ENCODE data around the gene USP33.
A peak's percentile ranks its signal among the peaks of the same experiment; 100 is the strongest.

Gene USP33

DNA sequence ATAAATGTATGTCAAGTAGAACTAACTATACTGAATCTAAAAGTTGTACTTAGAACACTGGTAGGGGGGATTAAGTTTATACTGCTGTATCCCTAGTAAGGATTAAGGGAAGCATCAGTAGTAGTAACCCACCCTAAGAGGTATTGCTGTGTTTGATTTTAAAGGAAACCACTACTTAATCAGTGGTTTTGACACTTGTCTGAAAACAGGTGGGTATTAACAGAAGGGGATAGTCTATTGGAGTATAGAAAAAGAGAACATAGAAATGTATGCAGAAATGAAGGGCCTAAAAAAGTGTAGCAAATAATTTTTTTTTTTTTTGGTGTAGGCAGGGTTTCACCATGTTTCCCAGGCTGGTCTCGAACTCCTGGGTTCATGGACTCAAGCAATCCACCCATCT, 22.0 kb upstream of the USP33 start:
- Histone ChIP-seq H3K9ac (no peak overlapping the region), H4K20me1 (ENCODE audit: insufficient read depth) (no peaks in the 10 kb centered on the region), H3K27me3 (ENCODE audit: insufficient read depth, low read depth) (no peaks in the 10 kb centered on the region), H3K27ac (no peak overlapping the region), H3K4me2 (no peak overlapping the region; the same call in 1 of the 2 replicates), H2AFZ (ENCODE audit: low read depth) (no peak overlapping the region), H3K79me2 (ENCODE audit: insufficient read depth, low read depth) (peaks cover 15% of the 10 kb centered on the region; the same call in 1 of the 2 replicates), H3K4me3 (IDR thresholded peaks at IDR 0.05; ENCODE audit: insufficient read depth, low read depth, low read length) (no peak overlapping the region), H3K36me3 (ENCODE audit: insufficient read depth) (no peaks in the 10 kb centered on the region), H3K4me1 (ENCODE audit: low read depth, poor library complexity, severe bottlenecking) (peaks cover 17% of the 10 kb centered on the region)
- TF ChIP-seq, protein P1, sequence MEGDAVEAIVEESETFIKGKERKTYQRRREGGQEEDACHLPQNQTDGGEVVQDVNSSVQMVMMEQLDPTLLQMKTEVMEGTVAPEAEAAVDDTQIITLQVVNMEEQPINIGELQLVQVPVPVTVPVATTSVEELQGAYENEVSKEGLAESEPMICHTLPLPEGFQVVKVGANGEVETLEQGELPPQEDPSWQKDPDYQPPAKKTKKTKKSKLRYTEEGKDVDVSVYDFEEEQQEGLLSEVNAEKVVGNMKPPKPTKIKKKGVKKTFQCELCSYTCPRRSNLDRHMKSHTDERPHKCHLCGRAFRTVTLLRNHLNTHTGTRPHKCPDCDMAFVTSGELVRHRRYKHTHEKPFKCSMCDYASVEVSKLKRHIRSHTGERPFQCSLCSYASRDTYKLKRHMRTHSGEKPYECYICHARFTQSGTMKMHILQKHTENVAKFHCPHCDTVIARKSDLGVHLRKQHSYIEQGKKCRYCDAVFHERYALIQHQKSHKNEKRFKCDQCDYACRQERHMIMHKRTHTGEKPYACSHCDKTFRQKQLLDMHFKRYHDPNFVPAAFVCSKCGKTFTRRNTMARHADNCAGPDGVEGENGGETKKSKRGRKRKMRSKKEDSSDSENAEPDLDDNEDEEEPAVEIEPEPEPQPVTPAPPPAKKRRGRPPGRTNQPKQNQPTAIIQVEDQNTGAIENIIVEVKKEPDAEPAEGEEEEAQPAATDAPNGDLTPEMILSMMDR (conservative IDR thresholded peaks at IDR 0.05; ENCODE audit: low read depth, low read length), result no peak

DNA sequence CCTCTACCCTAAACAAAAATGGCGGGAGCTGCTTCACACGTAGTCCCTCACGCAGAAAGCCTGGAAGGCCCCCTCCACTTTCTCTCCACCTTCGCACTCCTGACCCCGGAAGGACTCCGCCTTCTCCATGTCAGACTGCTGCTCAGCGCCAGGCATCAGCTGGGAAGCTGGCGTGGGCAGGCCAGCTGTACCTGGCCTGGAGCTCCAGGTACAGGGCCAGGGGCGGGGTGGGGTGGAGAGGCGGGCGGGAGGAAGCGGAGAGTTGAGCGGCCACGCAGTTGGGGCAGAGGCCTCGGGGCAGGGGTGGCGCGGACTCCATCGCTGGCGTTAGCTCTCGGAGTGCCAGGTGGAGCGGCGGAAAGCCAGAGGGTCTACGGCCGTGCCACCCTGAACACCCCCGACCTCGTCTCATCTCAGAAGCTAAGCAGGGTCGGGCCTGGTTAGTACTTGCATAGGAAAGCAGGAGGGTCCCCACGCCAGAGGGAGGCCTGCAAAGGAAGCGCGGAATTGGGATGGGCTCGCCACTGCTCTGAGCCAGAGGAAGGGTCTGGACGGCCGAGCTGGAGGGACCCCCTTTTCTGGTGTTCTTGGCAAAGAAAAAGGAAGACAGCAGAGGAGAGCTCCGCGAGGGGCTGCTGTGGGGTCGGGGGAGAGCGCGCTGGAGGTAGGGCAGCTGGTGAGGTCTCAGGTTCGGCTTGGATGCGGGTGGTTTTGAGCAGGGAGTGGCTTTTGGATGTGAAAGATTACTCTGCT, 20.1 kb upstream of the USP33 start, which contains the start of gene MIGA1:
MIGA1 (plus strand) TSS at position 121 of the 753 bp plus-strand sequence. CDS start 3,604 bp downstream, outside the sequence.
- Histone ChIP-seq H3K36me3 (ENCODE audit: insufficient read depth) (no peaks in the 10 kb centered on the region), H3K4me2 (peak within 1 kb of the TSS; percentile 88), H3K9ac (peak within 1 kb of the TSS; percentile 67; the same call in 1 of the 2 replicates), H3K27ac (no peak within 1 kb of the TSS; the same call in 1 of the 2 replicates), H4K20me1 (ENCODE audit: insufficient read depth) (no peaks in the 10 kb centered on the region), H3K4me1 (ENCODE audit: low read depth, poor library complexity, severe bottlenecking) (peaks cover 17% of the 10 kb centered on the region), H3K79me2 (ENCODE audit: insufficient read depth, low read depth) (peaks cover 15% of the 10 kb centered on the region; the same call in 1 of the 2 replicates), H3K4me3 (IDR thresholded peaks at IDR 0.05; ENCODE audit: insufficient read depth, low read depth, low read length) (peak within 1 kb of the TSS; percentile 59), H3K27me3 (ENCODE audit: insufficient read depth, low read depth) (no peaks in the 10 kb centered on the region), H2AFZ (ENCODE audit: low read depth) (peak within 1 kb of the TSS; percentile 93)
- TF ChIP-seq, protein P1 (conservative IDR thresholded peaks at IDR 0.05; ENCODE audit: low read depth, low read length), result no peak

DNA sequence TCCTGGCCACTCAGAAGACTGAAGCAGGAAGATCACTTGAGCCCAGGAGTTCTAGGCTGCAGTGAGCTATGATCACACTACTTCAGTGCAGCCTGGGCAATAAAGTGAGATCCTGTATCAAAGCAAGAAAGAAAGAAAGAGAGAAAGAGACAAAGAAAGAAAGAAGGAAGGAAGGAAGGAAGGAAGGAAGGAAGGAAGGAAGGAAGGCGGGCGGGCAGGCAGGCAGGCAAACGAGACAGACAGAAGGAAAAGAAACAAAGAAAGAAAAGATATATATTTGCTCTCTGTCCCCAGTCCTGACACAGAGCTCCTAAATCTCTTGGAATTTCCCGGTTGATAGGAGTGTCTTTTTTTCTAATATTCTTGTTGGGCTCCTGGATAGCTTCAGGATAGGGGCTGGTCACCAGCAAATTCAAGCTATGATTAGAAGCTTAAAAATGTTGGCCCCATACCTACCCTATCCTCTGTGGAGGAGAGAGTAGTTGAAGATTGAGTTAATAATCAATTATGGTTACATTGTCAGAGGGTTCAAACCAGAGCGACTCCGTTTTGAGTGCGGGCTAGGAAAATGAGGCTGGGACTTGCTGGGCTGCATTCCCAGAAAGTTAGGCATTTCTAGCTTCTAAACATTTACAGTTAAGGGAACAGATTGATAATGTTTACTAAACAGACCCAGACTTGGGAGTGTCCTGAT, 16.5 kb upstream of the USP33 start:
- Histone ChIP-seq H3K27ac (no peak overlapping the region), H3K36me3 (ENCODE audit: insufficient read depth) (no peaks in the 10 kb centered on the region), H4K20me1 (ENCODE audit: insufficient read depth) (no peaks in the 10 kb centered on the region), H3K9ac (no peak overlapping the region), H2AFZ (ENCODE audit: low read depth) (no peak overlapping the region), H3K79me2 (ENCODE audit: insufficient read depth, low read depth) (peaks cover 9% of the 10 kb centered on the region; the same call in 1 of the 2 replicates), H3K4me1 (ENCODE audit: low read depth, poor library complexity, severe bottlenecking) (peaks cover 13% of the 10 kb centered on the region), H3K27me3 (ENCODE audit: insufficient read depth, low read depth) (no peaks in the 10 kb centered on the region), H3K4me2 (no peak overlapping the region), H3K4me3 (IDR thresholded peaks at IDR 0.05; ENCODE audit: insufficient read depth, low read depth, low read length) (no peak overlapping the region)
- TF ChIP-seq, protein P1 (conservative IDR thresholded peaks at IDR 0.05; ENCODE audit: low read depth, low read length), result no peak

DNA sequence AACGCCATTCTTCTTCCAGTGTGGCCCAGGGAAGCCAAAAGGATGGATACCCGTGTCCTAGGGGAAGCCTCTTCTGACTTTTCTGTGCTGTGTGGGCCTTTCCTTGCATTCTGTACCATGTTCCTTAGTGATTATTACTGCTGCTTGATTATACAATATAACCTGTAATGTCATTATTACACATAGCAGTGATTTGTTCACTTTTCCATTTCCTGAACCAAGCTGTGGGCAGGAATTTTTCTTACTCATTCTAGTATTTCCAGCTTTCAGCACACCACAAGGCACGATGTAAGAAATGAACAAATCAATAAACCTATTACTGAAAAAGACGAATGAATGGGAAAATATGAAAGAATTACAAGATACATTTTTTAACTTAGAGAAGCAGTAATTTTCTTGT, 8.4 kb upstream of the USP33 start:
- H3K4me1 ChIP-seq (ENCODE audit: low read depth, poor library complexity, severe bottlenecking), result no peaks in the 10 kb centered on the region
- no peak overlapping the region for H3K4me3 ChIP-seq (IDR thresholded peaks at IDR 0.05; ENCODE audit: insufficient read depth, low read depth, low read length)
- no peak overlapping the region for H3K27ac ChIP-seq
- H4K20me1 ChIP-seq (ENCODE audit: insufficient read depth), result no peaks in the 10 kb centered on the region
- TF ChIP-seq, protein P1 (conservative IDR thresholded peaks at IDR 0.05; ENCODE audit: low read depth, low read length), result no peak
- H3K27me3 ChIP-seq (ENCODE audit: insufficient read depth, low read depth), result no peaks in the 10 kb centered on the region
- no peaks in the 10 kb centered on the region for H3K36me3 ChIP-seq (ENCODE audit: insufficient read depth)
- H3K4me2 ChIP-seq, result no peak overlapping the region
- no peak overlapping the region for H2AFZ ChIP-seq (ENCODE audit: low read depth)
- no peak overlapping the region for H3K9ac ChIP-seq
- H3K79me2 ChIP-seq (ENCODE audit: insufficient read depth, low read depth), result no peaks in the 10 kb centered on the region

Measured in KMS-11 (cell line).